ENCODE measurements around the gene PRDM10.

PRDM10 gene

GRCh38 chr11:129951866-129952262 lies 50.8 kb downstream of the PRDM10 start:
- peak overlapping the region; percentile 71 for H3K9ac ChIP-seq (ENCODE audit: low read length)
- peaks cover 59% of the 10 kb centered on the region for H3K4me1 ChIP-seq (ENCODE audit: insufficient read depth, low read length, severe bottlenecking)
- H2AFZ ChIP-seq (ENCODE audit: low read length): no peak overlapping the region
- peaks cover 2% of the 10 kb centered on the region; the same call in 1 of the 2 replicates for H3K79me2 ChIP-seq (ENCODE audit: insufficient read depth, low read length)
- no peaks in the 10 kb centered on the region for H3K9me3 ChIP-seq (ENCODE audit: low read length)
- H3K9me2 ChIP-seq (ENCODE audit: low read depth, low read length): no peaks in the 10 kb centered on the region
- no peak for TF ChIP-seq CTCF (IDR thresholded peaks at IDR 0.05; ENCODE audit: low read length)
- no peak for TF ChIP-seq EZH2 (IDR thresholded peaks at IDR 0.05; ENCODE audit: borderline replicate concordance, low read length)
- H3K4me3 ChIP-seq (ENCODE audit: low read depth, low read length, poor library complexity, severe bottlenecking): peak overlapping the region; percentile 41
- H4K20me1 ChIP-seq (ENCODE audit: insufficient read depth, low read length): no peaks in the 10 kb centered on the region
- no peaks in the 10 kb centered on the region for H3K27me3 ChIP-seq (ENCODE audit: insufficient read depth, low read length)
- H3K36me3 ChIP-seq (ENCODE audit: insufficient read depth, low read length): no peaks in the 10 kb centered on the region
- H3F3A ChIP-seq (ENCODE audit: insufficient read depth, low read length): peaks cover 3% of the 10 kb centered on the region; the same call in 1 of the 2 replicates
- peak overlapping the region; percentile 100 for H3K27ac ChIP-seq (ENCODE audit: low read depth, low read length, poor library complexity, severe bottlenecking)
- peak overlapping the region; percentile 56 for H3K4me2 ChIP-seq (ENCODE audit: low read length)

GRCh38 chr11:129951201-129951865 lies 51.3 kb downstream of the PRDM10 start:
- H3K9me3 ChIP-seq (ENCODE audit: low read length): no peaks in the 10 kb centered on the region
- peaks cover 3% of the 10 kb centered on the region; the same call in 1 of the 2 replicates for H3F3A ChIP-seq (ENCODE audit: insufficient read depth, low read length)
- H3K27ac ChIP-seq (ENCODE audit: low read depth, low read length, poor library complexity, severe bottlenecking): peak overlapping the region; percentile 100
- peak overlapping the region; percentile 71 for H3K9ac ChIP-seq (ENCODE audit: low read length)
- no peak for TF ChIP-seq EZH2 (IDR thresholded peaks at IDR 0.05; ENCODE audit: borderline replicate concordance, low read length)
- TF ChIP-seq CTCF (IDR thresholded peaks at IDR 0.05; ENCODE audit: low read length): no peak
- H3K36me3 ChIP-seq (ENCODE audit: insufficient read depth, low read length): no peaks in the 10 kb centered on the region
- peak overlapping the region; percentile 56 for H3K4me2 ChIP-seq (ENCODE audit: low read length)
- H2AFZ ChIP-seq (ENCODE audit: low read length): no peak overlapping the region
- no peaks in the 10 kb centered on the region for H4K20me1 ChIP-seq (ENCODE audit: insufficient read depth, low read length)
- H3K79me2 ChIP-seq (ENCODE audit: insufficient read depth, low read length): peaks cover 7% of the 10 kb centered on the region
- H3K9me2 ChIP-seq (ENCODE audit: low read depth, low read length): no peaks in the 10 kb centered on the region
- H3K4me1 ChIP-seq (ENCODE audit: insufficient read depth, low read length, severe bottlenecking): peaks cover 60% of the 10 kb centered on the region
- peak overlapping the region; percentile 41 for H3K4me3 ChIP-seq (ENCODE audit: low read depth, low read length, poor library complexity, severe bottlenecking)
- H3K27me3 ChIP-seq (ENCODE audit: insufficient read depth, low read length): no peaks in the 10 kb centered on the region

GRCh38 chr11:129950101-129951091 lies 52.2 kb downstream of the PRDM10 start:
- Histone ChIP-seq H3K27ac (ENCODE audit: low read depth, low read length, poor library complexity, severe bottlenecking) (peak overlapping the region; percentile 100), H2AFZ (ENCODE audit: low read length) (no peak overlapping the region), H3K4me1 (ENCODE audit: insufficient read depth, low read length, severe bottlenecking) (peaks cover 66% of the 10 kb centered on the region)

More at GRCh38 chr11:129950101-129951091, 52.2 kb downstream of the PRDM10 start:
- Histone ChIP-seq H3K9me3 (ENCODE audit: low read length) (no peaks in the 10 kb centered on the region), H3K9ac (ENCODE audit: low read length) (peak overlapping the region; percentile 71), H3K79me2 (ENCODE audit: insufficient read depth, low read length) (peaks cover 16% of the 10 kb centered on the region), H4K20me1 (ENCODE audit: insufficient read depth, low read length) (no peaks in the 10 kb centered on the region), H3K4me2 (ENCODE audit: low read length) (peak overlapping the region; percentile 56), H3F3A (ENCODE audit: insufficient read depth, low read length) (no peaks in the 10 kb centered on the region; the same call in 1 of the 2 replicates), H3K27me3 (ENCODE audit: insufficient read depth, low read length) (no peaks in the 10 kb centered on the region), H3K4me3 (ENCODE audit: low read depth, low read length, poor library complexity, severe bottlenecking) (peak overlapping the region; percentile 41), H3K36me3 (ENCODE audit: insufficient read depth, low read length) (peaks cover 5% of the 10 kb centered on the region), H3K9me2 (ENCODE audit: low read depth, low read length) (no peaks in the 10 kb centered on the region)
- TF ChIP-seq EZH2 (IDR thresholded peaks at IDR 0.05; ENCODE audit: borderline replicate concordance, low read length): no peak
- TF ChIP-seq CTCF (IDR thresholded peaks at IDR 0.05; ENCODE audit: low read length): no peak

Data from OCI-LY1 (cell line).